Liver (tissue), 9 donors: ENCODE measurements around the gene FAM209A. TPM values are rescaled to one million over a fixed set of nuclear protein-coding genes. Genes with fewer than 3 reads are reported as not detected.

Experiments used
- DNase-seq: peaks from one replicate; pipeline ENCODE4 v3.0.0-alpha.2; 2017; ENCODE audit warnings: low spot score
- H3K27ac ChIP-seq, 2 donors: one replicate each; pipeline ENCODE4 v1.7.0; 2013; ENCODE audit warnings: inconsistent platforms in 2 of 2, low read length in 2 of 2, control low read depth in 1 of 2, low read depth in 1 of 2, mild to moderate bottlenecking in 1 of 2
- H3K27me3 ChIP-seq, 4 donors: one replicate each; pipeline versions ENCODE4 v1.6.1 to v1.7.0; 2013; ENCODE audit warnings: low read length in 3 of 4, inconsistent platforms in 1 of 4, mild to moderate bottlenecking in 1 of 4, moderate library complexity in 1 of 4; ENCODE audit not compliant: control insufficient read depth in 4 of 4, insufficient read depth in 4 of 4
- H3K36me3 ChIP-seq, 4 donors: one replicate each; pipeline versions ENCODE4 v1.6.1 to v1.7.0; 2013; ENCODE audit warnings: low read length in 3 of 4, mild to moderate bottlenecking in 3 of 4, low read depth in 1 of 4, moderate library complexity in 1 of 4; ENCODE audit not compliant: control insufficient read depth in 4 of 4, insufficient read depth in 3 of 4
- H3K4me1 ChIP-seq, 4 donors: one replicate each; pipeline versions ENCODE4 v1.6.1 to v1.7.0; 2013; ENCODE audit warnings: low read length in 3 of 4, mild to moderate bottlenecking in 3 of 4, moderate library complexity in 1 of 4; ENCODE audit not compliant: control insufficient read depth in 4 of 4, insufficient read depth in 4 of 4
- H3K4me3 ChIP-seq, 3 donors: one replicate each; pipeline versions ENCODE4 v1.6.1 to v1.7.0; 2013; ENCODE audit warnings: low read length in 3 of 3, control low read depth in 1 of 3, low read depth in 1 of 3, mild to moderate bottlenecking in 1 of 3
- H3K9ac ChIP-seq, 2 donors: one replicate each; pipeline ENCODE4 v1.7.0; 2013; ENCODE audit warnings: low read length in 2 of 2, mild to moderate bottlenecking in 2 of 2, moderate library complexity in 2 of 2, control low read depth in 1 of 2, low read depth in 1 of 2
- H3K9me3 ChIP-seq, 4 donors: one replicate each; pipeline versions ENCODE4 v1.6.1 to v1.7.0; 2013; ENCODE audit warnings: low read length in 3 of 4; ENCODE audit not compliant: control insufficient read depth in 4 of 4
- EGR1 ChIP-seq, 2 donors: IDR thresholded peaks; 2 replicates each; pipeline ENCODE4 v1.6.1; 2016 to 2018; ENCODE audit warnings: antibody characterized with exemption in 2 of 2, low read depth in 2 of 2
- FOXA1 ChIP-seq: IDR thresholded peaks from 2 replicates; pipeline ENCODE4 v1.6.1; 2016; ENCODE audit warnings: antibody characterized with exemption
- FOXA2 ChIP-seq: IDR thresholded peaks from 2 replicates; pipeline ENCODE4 v1.6.1; 2016; ENCODE audit warnings: antibody characterized with exemption
- GABPA ChIP-seq, 2 donors: IDR thresholded peaks in 1 of 2; conservative IDR thresholded peaks in 1 of 2; 2 replicates each; pipeline ENCODE4 v1.6.1; 2016; ENCODE audit warnings: antibody characterized with exemption in 2 of 2, mild to moderate bottlenecking in 1 of 2, moderate library complexity in 1 of 2
- HNF4A ChIP-seq, 2 donors: conservative IDR thresholded peaks; 2 replicates each; pipeline ENCODE4 v1.6.1; 2016; ENCODE audit warnings: antibody characterized with exemption in 2 of 2, mild to moderate bottlenecking in 2 of 2
- HNF4G ChIP-seq: IDR thresholded peaks from 2 replicates; pipeline ENCODE4 v1.6.1; 2016; ENCODE audit warnings: antibody characterized with exemption
- JUND ChIP-seq, 2 donors: IDR thresholded peaks; 2 replicates each; pipeline ENCODE4 v1.6.1; 2016; ENCODE audit warnings: antibody characterized with exemption in 2 of 2
- NR2F2 ChIP-seq: IDR thresholded peaks from 2 replicates; pipeline ENCODE4 v1.6.1; 2016; ENCODE audit warnings: antibody characterized with exemption
- RAD21 ChIP-seq, 2 donors: IDR thresholded peaks; 2 replicates each; pipeline ENCODE4 v1.6.1; 2016; ENCODE audit warnings: antibody characterized with exemption in 2 of 2, mild to moderate bottlenecking in 2 of 2
- RXRA ChIP-seq, 2 donors: IDR thresholded peaks; 2 replicates each; pipeline ENCODE4 v1.6.1; 2017 to 2018; ENCODE audit warnings: antibody characterized with exemption in 2 of 2, mild to moderate bottlenecking in 1 of 2
- SP1 ChIP-seq: IDR thresholded peaks from 2 replicates; pipeline ENCODE4 v1.6.1; 2018; ENCODE audit warnings: antibody characterized with exemption, mild to moderate bottlenecking
- TAF1 ChIP-seq: conservative IDR thresholded peaks from 2 replicates; pipeline ENCODE4 v1.6.1; 2016; ENCODE audit warnings: antibody characterized with exemption, mild to moderate bottlenecking
- YY1 ChIP-seq: IDR thresholded peaks from 2 replicates; pipeline ENCODE4 v1.6.1; 2016; ENCODE audit warnings: antibody characterized with exemption, mild to moderate bottlenecking
- WGBS: extraction: QIAGEN DNeasy Blood & Tissue Kit; methylation state at CpG from one replicate; pipeline ENCODE4 v1.1.7; 2013; 5-methylcytosine and 5-hydroxymethylcytosine counted together
- polyA plus RNA-seq, 2 donors: library from polyadenylated mRNA; stranded (reverse) in 1 of 2; unstranded in 1 of 2; fragments of 200-250 nt in 1 of 2; fragments of >200 nt in 1 of 2; fragmentation: Nextera tagmentation in 1 of 2; extraction: Ambion mirVana in 1 of 2; gene quantifications; one replicate each; pipeline versions ENCODE4 v1.2.1 to v1.2.3, GENCODE V29; 2013 to 2015
- total RNA-seq, 2 donors: library from RNA; depleted of rRNA; stranded (reverse); fragments of >200 nt; gene quantifications; one replicate each; pipeline ENCODE4 v1.2.3, GENCODE V29; 2014
- TF ChIP-seq, protein P1 (sequence below): IDR thresholded peaks from 2 replicates; pipeline ENCODE4 v1.6.1; 2016; ENCODE audit warnings: antibody characterized with exemption
- TF ChIP-seq, protein P2 (sequence below): IDR thresholded peaks from 2 replicates; pipeline ENCODE4 v1.6.1; 2016; ENCODE audit warnings: antibody characterized with exemption, mild to moderate bottlenecking
- TF ChIP-seq, protein P3 (sequence below): fragments of 150-350 bp; IDR thresholded peaks from 2 replicates; pipeline ENCODE4 v1.5.1; 2017; ENCODE audit warnings: improper control_type of control experiment, low read depth, low read length; ENCODE audit not compliant: missing input control
- TF ChIP-seq, protein P4 (sequence below): IDR thresholded peaks from 2 replicates; pipeline ENCODE4 v1.6.1; 2016; ENCODE audit warnings: antibody characterized with exemption
- TF ChIP-seq, protein P5 (sequence below): IDR thresholded peaks from 2 replicates; pipeline ENCODE4 v1.6.1; 2016; ENCODE audit warnings: antibody characterized with exemption
- donor health status: healthy.
- donor health status: healthy.
- donor health status: healthy.
- donor health status: healthy.
- donor health status: healthy.

Gene FAM209A
- total and polyA plus RNA-seq, 4 donors: not detected

DNA sequence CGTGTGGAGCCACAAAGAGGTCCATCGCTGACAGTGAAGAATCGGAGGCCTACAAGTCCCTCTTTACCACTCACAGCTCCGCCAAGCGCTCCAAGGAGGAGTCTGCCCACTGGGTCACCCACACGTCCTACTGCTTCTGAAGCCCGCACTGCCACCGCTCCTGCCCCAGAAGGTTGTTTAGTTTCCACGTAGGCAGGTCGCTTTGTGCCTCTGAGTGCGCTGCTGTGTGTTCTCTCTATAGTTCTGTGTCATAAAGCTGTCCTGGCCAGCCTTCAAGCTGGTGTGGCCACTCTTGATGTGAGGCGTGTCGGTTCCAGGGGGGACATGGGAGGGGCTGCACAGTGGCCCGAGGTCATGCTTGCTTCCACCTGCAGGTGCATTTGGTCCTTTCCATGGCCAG lies 6.4 kb upstream of the FAM209A start:
- Histone ChIP-seq H3K9me3 (peaks cover 5 to 10% (median 8%) of the 10 kb centered on the region in 4 donors), H3K9ac (no peak overlapping the region), H3K4me3 (no peak overlapping the region), H3K36me3 (peaks cover 22 to 61% (median 45%) of the 10 kb centered on the region in 4 donors), H3K4me1 (no peaks in the 10 kb centered on the region), H3K27me3 (no peaks in the 10 kb centered on the region), H3K27ac (no peak overlapping the region)
- no peak for DNase-seq
- 97% methylated on average over 14 of the region's 14 CpGs for WGBS
- TF ChIP-seq, protein P1, sequence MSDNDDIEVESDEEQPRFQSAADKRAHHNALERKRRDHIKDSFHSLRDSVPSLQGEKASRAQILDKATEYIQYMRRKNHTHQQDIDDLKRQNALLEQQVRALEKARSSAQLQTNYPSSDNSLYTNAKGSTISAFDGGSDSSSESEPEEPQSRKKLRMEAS: no peak
- TF ChIP-seq HNF4A (conservative IDR thresholded peaks at IDR 0.05) (no peak), RXRA (IDR thresholded peaks at IDR 0.05) (no peak), SP1 (no peak), EGR1 (IDR thresholded peaks at IDR 0.05; ENCODE audit: low read depth in 2 of 2) (no peak), FOXA2 (no peak), GABPA (IDR thresholded peaks at IDR 0.05 in 1 of 2, conservative IDR thresholded peaks at IDR 0.05 in 1 of 2) (no peak), YY1 (no peak), TAF1 (no peak), HNF4G (no peak), JUND (IDR thresholded peaks at IDR 0.05) (no peak), NR2F2 (no peak), RAD21 (IDR thresholded peaks at IDR 0.05) (no peak), FOXA1 (no peak)
- TF ChIP-seq, protein P2, sequence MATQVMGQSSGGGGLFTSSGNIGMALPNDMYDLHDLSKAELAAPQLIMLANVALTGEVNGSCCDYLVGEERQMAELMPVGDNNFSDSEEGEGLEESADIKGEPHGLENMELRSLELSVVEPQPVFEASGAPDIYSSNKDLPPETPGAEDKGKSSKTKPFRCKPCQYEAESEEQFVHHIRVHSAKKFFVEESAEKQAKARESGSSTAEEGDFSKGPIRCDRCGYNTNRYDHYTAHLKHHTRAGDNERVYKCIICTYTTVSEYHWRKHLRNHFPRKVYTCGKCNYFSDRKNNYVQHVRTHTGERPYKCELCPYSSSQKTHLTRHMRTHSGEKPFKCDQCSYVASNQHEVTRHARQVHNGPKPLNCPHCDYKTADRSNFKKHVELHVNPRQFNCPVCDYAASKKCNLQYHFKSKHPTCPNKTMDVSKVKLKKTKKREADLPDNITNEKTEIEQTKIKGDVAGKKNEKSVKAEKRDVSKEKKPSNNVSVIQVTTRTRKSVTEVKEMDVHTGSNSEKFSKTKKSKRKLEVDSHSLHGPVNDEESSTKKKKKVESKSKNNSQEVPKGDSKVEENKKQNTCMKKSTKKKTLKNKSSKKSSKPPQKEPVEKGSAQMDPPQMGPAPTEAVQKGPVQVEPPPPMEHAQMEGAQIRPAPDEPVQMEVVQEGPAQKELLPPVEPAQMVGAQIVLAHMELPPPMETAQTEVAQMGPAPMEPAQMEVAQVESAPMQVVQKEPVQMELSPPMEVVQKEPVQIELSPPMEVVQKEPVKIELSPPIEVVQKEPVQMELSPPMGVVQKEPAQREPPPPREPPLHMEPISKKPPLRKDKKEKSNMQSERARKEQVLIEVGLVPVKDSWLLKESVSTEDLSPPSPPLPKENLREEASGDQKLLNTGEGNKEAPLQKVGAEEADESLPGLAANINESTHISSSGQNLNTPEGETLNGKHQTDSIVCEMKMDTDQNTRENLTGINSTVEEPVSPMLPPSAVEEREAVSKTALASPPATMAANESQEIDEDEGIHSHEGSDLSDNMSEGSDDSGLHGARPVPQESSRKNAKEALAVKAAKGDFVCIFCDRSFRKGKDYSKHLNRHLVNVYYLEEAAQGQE: no peak
- TF ChIP-seq, protein P3, sequence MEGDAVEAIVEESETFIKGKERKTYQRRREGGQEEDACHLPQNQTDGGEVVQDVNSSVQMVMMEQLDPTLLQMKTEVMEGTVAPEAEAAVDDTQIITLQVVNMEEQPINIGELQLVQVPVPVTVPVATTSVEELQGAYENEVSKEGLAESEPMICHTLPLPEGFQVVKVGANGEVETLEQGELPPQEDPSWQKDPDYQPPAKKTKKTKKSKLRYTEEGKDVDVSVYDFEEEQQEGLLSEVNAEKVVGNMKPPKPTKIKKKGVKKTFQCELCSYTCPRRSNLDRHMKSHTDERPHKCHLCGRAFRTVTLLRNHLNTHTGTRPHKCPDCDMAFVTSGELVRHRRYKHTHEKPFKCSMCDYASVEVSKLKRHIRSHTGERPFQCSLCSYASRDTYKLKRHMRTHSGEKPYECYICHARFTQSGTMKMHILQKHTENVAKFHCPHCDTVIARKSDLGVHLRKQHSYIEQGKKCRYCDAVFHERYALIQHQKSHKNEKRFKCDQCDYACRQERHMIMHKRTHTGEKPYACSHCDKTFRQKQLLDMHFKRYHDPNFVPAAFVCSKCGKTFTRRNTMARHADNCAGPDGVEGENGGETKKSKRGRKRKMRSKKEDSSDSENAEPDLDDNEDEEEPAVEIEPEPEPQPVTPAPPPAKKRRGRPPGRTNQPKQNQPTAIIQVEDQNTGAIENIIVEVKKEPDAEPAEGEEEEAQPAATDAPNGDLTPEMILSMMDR: no peak
- TF ChIP-seq, protein P4, sequence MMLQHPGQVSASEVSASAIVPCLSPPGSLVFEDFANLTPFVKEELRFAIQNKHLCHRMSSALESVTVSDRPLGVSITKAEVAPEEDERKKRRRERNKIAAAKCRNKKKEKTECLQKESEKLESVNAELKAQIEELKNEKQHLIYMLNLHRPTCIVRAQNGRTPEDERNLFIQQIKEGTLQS: no peak
- TF ChIP-seq, protein P5, sequence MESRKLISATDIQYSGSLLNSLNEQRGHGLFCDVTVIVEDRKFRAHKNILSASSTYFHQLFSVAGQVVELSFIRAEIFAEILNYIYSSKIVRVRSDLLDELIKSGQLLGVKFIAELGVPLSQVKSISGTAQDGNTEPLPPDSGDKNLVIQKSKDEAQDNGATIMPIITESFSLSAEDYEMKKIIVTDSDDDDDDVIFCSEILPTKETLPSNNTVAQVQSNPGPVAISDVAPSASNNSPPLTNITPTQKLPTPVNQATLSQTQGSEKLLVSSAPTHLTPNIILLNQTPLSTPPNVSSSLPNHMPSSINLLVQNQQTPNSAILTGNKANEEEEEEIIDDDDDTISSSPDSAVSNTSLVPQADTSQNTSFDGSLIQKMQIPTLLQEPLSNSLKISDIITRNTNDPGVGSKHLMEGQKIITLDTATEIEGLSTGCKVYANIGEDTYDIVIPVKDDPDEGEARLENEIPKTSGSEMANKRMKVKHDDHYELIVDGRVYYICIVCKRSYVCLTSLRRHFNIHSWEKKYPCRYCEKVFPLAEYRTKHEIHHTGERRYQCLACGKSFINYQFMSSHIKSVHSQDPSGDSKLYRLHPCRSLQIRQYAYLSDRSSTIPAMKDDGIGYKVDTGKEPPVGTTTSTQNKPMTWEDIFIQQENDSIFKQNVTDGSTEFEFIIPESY: no peak
